ENCODE measurements around the gene P2RY11. TPM values are rescaled to one million over a fixed set of nuclear protein-coding genes. Genes with fewer than 3 reads are reported as not detected.

Gene P2RY11
- total RNA-seq, 2 experiments from 2014 or later, result 59.0 to 62.1 TPM

DNA sequence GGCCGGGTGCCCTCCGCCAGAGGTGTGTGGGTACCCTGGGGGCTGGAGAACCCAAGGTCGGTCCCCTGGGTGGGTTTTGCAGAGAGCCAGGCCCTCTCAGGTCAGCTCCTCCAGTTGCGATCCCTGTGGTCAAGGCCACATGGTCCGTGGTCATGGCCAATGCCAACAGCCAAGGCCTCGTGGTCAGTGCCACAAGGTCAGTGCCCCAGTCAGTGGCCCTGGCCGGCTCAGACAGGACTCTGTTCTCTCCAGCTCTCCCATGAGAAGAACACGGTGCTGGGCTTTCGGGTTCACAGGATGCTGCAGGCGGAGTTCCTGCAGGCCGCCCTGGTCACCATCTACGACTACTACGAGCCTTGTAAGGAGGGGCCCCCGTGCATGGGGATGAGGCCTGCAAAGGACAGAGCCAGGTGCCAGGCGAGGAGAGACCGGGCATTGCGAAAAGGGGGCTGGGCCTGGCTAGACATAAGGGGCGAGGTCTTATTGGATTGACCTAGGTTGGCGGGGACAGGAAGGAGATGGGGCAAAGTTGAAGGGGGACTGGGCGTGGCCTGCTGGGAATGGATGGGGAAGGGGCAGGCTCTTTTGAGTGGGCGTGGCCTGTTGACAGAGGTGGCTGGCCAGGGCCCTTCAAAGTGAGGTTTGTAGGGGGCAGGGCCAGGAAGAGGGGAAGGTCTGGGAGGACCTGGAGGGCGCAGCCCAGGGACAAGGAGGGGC lies 40.6 kb upstream of the P2RY11 start:
- Mint-ChIP-seq H3K36me3 (ENCODE audit: low read depth) (no peaks in the 10 kb centered on the region), H3K9me3 (peaks cover 6% of the 10 kb centered on the region), H3K4me1 (ENCODE audit: low read depth) (peaks cover 6% of the 10 kb centered on the region), H3K27me3 (no peaks in the 10 kb centered on the region), H3K4me3 (no peak overlapping the region), H3K27ac (no peak overlapping the region)
- ATAC-seq, result no peak
- DNase-seq, result no peak
- ChIA-PET CTCF (no interaction called here), POLR2A (interaction anchor here (0.6 kb wide), 1 partner anchor 60 kb away, joined by 3 read pairs; no protein-coding TSS in a partner anchor)
- intact Hi-C loops (cut with micrococcal nuclease), result no loop called here
- TF ChIP-seq, protein P1, sequence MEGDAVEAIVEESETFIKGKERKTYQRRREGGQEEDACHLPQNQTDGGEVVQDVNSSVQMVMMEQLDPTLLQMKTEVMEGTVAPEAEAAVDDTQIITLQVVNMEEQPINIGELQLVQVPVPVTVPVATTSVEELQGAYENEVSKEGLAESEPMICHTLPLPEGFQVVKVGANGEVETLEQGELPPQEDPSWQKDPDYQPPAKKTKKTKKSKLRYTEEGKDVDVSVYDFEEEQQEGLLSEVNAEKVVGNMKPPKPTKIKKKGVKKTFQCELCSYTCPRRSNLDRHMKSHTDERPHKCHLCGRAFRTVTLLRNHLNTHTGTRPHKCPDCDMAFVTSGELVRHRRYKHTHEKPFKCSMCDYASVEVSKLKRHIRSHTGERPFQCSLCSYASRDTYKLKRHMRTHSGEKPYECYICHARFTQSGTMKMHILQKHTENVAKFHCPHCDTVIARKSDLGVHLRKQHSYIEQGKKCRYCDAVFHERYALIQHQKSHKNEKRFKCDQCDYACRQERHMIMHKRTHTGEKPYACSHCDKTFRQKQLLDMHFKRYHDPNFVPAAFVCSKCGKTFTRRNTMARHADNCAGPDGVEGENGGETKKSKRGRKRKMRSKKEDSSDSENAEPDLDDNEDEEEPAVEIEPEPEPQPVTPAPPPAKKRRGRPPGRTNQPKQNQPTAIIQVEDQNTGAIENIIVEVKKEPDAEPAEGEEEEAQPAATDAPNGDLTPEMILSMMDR (IDR thresholded peaks at IDR 0.05), result no peak

DNA sequence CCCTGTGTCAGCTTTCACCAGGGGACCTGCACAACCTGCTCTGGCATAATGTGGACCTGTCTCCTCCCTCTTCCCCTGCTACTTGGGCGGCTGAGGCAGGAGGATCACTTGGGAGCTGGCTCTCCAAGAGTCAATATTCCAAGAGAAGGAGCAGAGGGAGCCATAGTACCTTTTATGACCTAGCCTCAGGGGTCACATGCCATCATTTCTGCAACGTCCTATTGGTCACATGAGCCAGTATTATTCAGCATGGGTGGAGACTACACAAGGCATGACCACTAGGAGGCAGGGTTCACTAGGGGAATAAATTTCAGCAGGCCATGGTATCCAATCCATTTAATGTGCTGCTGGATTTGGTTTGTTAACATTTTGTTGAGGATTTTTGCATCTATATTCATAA lies 37.3 kb upstream of the P2RY11 start:
- CTCF ChIA-PET, result interaction anchor here (0.6 to 1.8 kb wide), 7 partner anchors 9 to 176 kb away, joined by 3 to 8 read pairs (median 3); partner anchors contain the start of gene P2RY11
- no peak overlapping the region for H3K4me3 Mint-ChIP-seq
- DNase-seq (peak; percentile 71), ATAC-seq (peak; percentile 88)
- H3K9me3 Mint-ChIP-seq, result peaks cover 6% of the 10 kb centered on the region
- TF ChIP-seq, protein P1 (IDR thresholded peaks at IDR 0.05), result peak; percentile 57
- intact Hi-C loops (cut with micrococcal nuclease), result loop anchor here (2.0 kb wide), 1 partner anchor 39 kb away; no protein-coding TSS in a partner anchor
- H3K27me3 Mint-ChIP-seq, result peaks cover 3% of the 10 kb centered on the region
- no peaks in the 10 kb centered on the region for H3K36me3 Mint-ChIP-seq (ENCODE audit: low read depth)
- no peaks in the 10 kb centered on the region for H3K4me1 Mint-ChIP-seq (ENCODE audit: low read depth)
- POLR2A ChIA-PET, result interaction anchor here (0.5 to 1.9 kb wide), 2 partner anchors 39 to 71 kb away, joined by 3 to 5 read pairs; no protein-coding TSS in a partner anchor
- no peak overlapping the region for H3K27ac Mint-ChIP-seq

DNA sequence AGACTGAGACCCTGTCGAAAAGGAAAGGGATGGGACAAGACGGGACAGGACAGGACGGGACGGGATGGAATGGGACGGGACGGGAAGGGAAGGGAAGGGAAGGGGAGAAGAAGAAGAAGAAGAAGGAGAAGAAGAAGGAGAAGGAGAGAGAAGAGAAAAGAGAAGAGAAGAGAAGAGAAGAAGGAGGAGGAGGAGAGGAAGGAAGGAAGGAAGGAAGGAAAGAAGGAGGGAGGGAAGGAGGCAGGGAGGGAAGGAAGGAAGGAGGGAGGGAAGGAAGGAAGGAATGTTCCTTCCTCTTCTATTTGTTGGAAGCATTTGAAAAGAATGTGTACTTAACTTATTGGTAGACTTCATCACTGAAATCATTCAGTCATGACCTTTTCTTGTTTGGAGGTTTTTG lies 35.0 kb upstream of the P2RY11 start:
- ATAC-seq (no peak), DNase-seq (no peak)
- Mint-ChIP-seq H3K9me3 (peaks cover 6% of the 10 kb centered on the region), H3K27ac (no peak overlapping the region), H3K27me3 (peaks cover 3% of the 10 kb centered on the region), H3K4me3 (no peak overlapping the region), H3K4me1 (ENCODE audit: low read depth) (no peaks in the 10 kb centered on the region), H3K36me3 (ENCODE audit: low read depth) (no peaks in the 10 kb centered on the region)
- intact Hi-C loops (cut with micrococcal nuclease), result no loop called here
- CTCF ChIA-PET, result no interaction called here
- POLR2A ChIA-PET, result no interaction called here
- TF ChIP-seq, protein P1 (IDR thresholded peaks at IDR 0.05), result no peak

DNA sequence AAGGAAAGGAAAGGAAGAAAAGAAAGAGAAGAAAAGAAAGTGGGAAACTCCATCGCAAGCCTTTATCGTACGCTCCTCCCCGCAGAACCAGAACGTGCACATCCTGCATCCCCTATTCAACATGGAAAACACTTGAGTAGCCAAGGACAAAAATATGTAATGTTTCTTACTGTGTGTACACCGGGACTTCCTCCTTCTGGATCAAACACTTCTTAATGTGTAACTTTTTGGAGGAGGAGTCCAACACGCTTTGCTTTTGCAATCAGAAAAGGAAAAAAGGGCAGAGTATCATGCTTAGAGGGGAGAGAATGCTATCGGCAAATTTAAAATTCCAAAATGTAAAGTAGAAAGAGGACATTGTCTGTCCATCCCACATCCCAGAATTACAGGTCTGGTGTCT lies 33.2 kb upstream of the P2RY11 start:
- no peak overlapping the region for H3K27ac Mint-ChIP-seq
- CTCF ChIA-PET, result interaction anchor here (1.6 kb wide), 1 partner anchor 50 kb away, joined by 4 read pairs; no protein-coding TSS in a partner anchor
- peaks cover 3% of the 10 kb centered on the region for H3K27me3 Mint-ChIP-seq
- peaks cover 6% of the 10 kb centered on the region for H3K9me3 Mint-ChIP-seq
- DNase-seq (no peak), ATAC-seq (no peak)
- TF ChIP-seq, protein P1 (IDR thresholded peaks at IDR 0.05), result no peak
- no peaks in the 10 kb centered on the region for H3K4me1 Mint-ChIP-seq (ENCODE audit: low read depth)
- no peaks in the 10 kb centered on the region for H3K36me3 Mint-ChIP-seq (ENCODE audit: low read depth)
- POLR2A ChIA-PET, result interaction anchor here (1.2 kb wide), 1 partner anchor 34 kb away, joined by 4 read pairs; no protein-coding TSS in a partner anchor
- intact Hi-C loops (cut with micrococcal nuclease), result no loop called here
- H3K4me3 Mint-ChIP-seq, result no peak overlapping the region

DNA sequence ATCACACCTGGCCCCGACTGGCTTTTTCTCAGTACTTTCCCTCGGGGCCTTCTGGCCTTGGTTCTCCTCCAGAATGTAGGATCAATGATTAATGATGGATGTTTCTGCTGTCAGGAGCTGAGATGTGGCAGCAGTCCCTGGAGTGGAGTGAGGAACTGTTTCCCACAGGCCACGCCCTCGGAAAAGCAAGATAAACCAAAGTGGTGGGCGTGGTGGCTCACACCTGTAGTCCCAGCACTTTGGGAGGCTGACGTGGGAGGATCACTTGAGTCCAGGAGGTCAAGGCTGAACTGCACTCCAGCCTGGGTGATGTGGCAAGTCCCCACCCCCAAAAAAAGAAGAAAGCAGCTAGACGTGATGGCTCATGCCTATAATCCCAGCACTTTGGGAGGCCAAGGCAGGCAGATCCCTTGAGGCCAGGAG lies 32.5 kb upstream of the P2RY11 start:
- ChIA-PET CTCF (interaction anchor here (1.6 kb wide), 1 partner anchor 51 kb away, joined by 4 read pairs; no protein-coding TSS in a partner anchor), POLR2A (no interaction called here)
- intact Hi-C loops (cut with micrococcal nuclease), result no loop called here
- DNase-seq (no peak), ATAC-seq (no peak)
- Mint-ChIP-seq H3K4me1 (ENCODE audit: low read depth) (no peaks in the 10 kb centered on the region), H3K27me3 (peaks cover 3% of the 10 kb centered on the region), H3K4me3 (no peak overlapping the region), H3K9me3 (peaks cover 2% of the 10 kb centered on the region), H3K27ac (no peak overlapping the region), H3K36me3 (ENCODE audit: low read depth) (no peaks in the 10 kb centered on the region)
- TF ChIP-seq, protein P1 (IDR thresholded peaks at IDR 0.05), result no peak
